ENCODE results near the gene PRR35. TPM values are rescaled to one million over a fixed set of nuclear protein-coding genes. Genes with fewer than 3 reads are reported as not detected.

PRR35 gene
- total and polyA plus RNA-seq, 2 of the 4 experiments (the other 2 are of a cell fraction), result not detected

- H2BK120ac ChIP-seq (ENCODE audit: low read depth, low read length), result no peak overlapping the region
These were observed 40.1 kb upstream of the PRR35 start for GRCh38 chr16:519841-520687.

More at GRCh38 chr16:519841-520687, 40.1 kb upstream of the PRR35 start:
- Histone ChIP-seq H3K14ac (replicated peaks; ENCODE audit: low read depth, low read length) (no peak overlapping the region), H2BK20ac (ENCODE audit: low read depth, low read length) (no peak overlapping the region), H3K79me1 (ENCODE audit: low read depth in 1 of 2, low read length in 2 of 2) (peaks cover 0 to 29% of the 10 kb centered on the region in 2 experiments; a peak in 2 of 4 replicates), H3K4ac (ENCODE audit: low read depth, low read length) (no peak overlapping the region), H3K9ac (ENCODE audit: low read depth, low read length) (no peak overlapping the region), H3K4me3 (ENCODE audit: insufficient read depth, low read depth, low read length) (no peak overlapping the region), H3K56ac (ENCODE audit: extremely low read depth, insufficient read depth, low read length) (no peak overlapping the region), H3K36me3 (ENCODE audit: control insufficient read depth, insufficient read depth, low read length) (peaks cover 42% of the 10 kb centered on the region), H3K18ac (ENCODE audit: low read depth, low read length) (no peak overlapping the region), H2BK15ac (ENCODE audit: low read depth, low read length) (no peak overlapping the region), H2AFZ (replicated peaks; ENCODE audit: low read length, poor library complexity) (peak overlapping the region; percentile 21), H4K5ac (ENCODE audit: low read depth, low read length) (no peak overlapping the region), H2AK9ac (replicated peaks; ENCODE audit: low read depth, low read length, poor library complexity) (no peak overlapping the region), H3K4me2 (ENCODE audit: low read depth, low read length) (no peak overlapping the region), H3K27me3 (ENCODE audit: control insufficient read depth, insufficient read depth, low read length) (no peaks in the 10 kb centered on the region), H3K23ac (ENCODE audit: low read depth, low read length) (no peak overlapping the region), H4K91ac (ENCODE audit: insufficient read depth, low read depth, low read length) (no peak overlapping the region), H3K4me1 (ENCODE audit: control insufficient read depth, insufficient read depth, low read length) (peaks cover 2% of the 10 kb centered on the region), H3K27ac (ENCODE audit: insufficient read depth, low read length) (no peak overlapping the region), H3K9me1 (ENCODE audit: insufficient read depth, low read length) (peaks cover 6% of the 10 kb centered on the region; the same call in 1 of the 2 replicates), H2BK5ac (ENCODE audit: low read depth, low read length, poor library complexity, severe bottlenecking) (no peak overlapping the region), H3K9me3 (ENCODE audit: control insufficient read depth, insufficient read depth, low read length) (no peaks in the 10 kb centered on the region), H4K20me1 (ENCODE audit: insufficient read depth, low read length) (peaks cover 19% of the 10 kb centered on the region), H2AK5ac (ENCODE audit: low read depth, low read length) (no peak overlapping the region), H4K8ac (ENCODE audit: low read depth in 2 of 2, low read length in 2 of 2) (no peak overlapping the region)
- CTCF ChIA-PET, result no interaction called here
- WGBS, 2 experiments (ENCODE audit: extremely low coverage in 2 of 2, insufficient read length in 1 of 2), result 92% methylated on average over 27 of the region's 35 CpGs; no CpG with 5 or more reads in 1 of the 2 experiments
- dilution Hi-C loops (cut with HindIII; ENCODE audit: low sequenced_read_pairs, unreplicated experiment) (no loop called here), intact Hi-C loops (cut with micrococcal nuclease) (no loop called here), in situ Hi-C loops (cut with MboI; ENCODE audit: low sequenced_read_pairs) (no loop called here)
- DNase-seq (no peak), ATAC-seq (ENCODE audit: low read depth) (no peak)
- no peak for TF ChIP-seq POLR2A (IDR thresholded peaks at IDR 0.05; ENCODE audit: low read depth, low read length)
- no peak for TF ChIP-seq FOS (IDR thresholded peaks at IDR 0.05; ENCODE audit: low read depth, low read length)
- TF ChIP-seq RFX5 (IDR thresholded peaks at IDR 0.05; ENCODE audit: low read depth, low read length), result no peak
- no peak for TF ChIP-seq CHD1 (IDR thresholded peaks at IDR 0.05; ENCODE audit: low read depth, low read length)
- no peak for TF ChIP-seq CTCF (conservative IDR thresholded peaks at IDR 0.05; ENCODE audit: low read depth, low read length)
- no peak for TF ChIP-seq CEBPB (IDR thresholded peaks at IDR 0.05; ENCODE audit: low read depth, low read length)
- no peak for TF ChIP-seq SMC3 (IDR thresholded peaks at IDR 0.05; ENCODE audit: low read depth, low read length)
- no peak for TF ChIP-seq MXI1 (IDR thresholded peaks at IDR 0.05; ENCODE audit: borderline replicate concordance, low read depth, low read length)
- no peak for TF ChIP-seq RCOR1 (IDR thresholded peaks at IDR 0.05; ENCODE audit: insufficient replicate concordance, low read length)
- TF ChIP-seq NFE2L2 (IDR thresholded peaks at IDR 0.05; ENCODE audit: low read depth, low read length), result no peak
- no peak for TF ChIP-seq ELK1 (IDR thresholded peaks at IDR 0.05; ENCODE audit: borderline replicate concordance, low read depth, low read length)
- TF ChIP-seq USF2 (IDR thresholded peaks at IDR 0.05; ENCODE audit: low read depth, low read length), result no peak
- BruUV-seq (replicated peaks), result no TSS peak
- POLR2A ChIA-PET (ENCODE audit: unreplicated experiment), result no interaction called here
